ENCODE results near the gene KMT2A.
A peak's percentile ranks its signal among the peaks of the same experiment; 100 is the strongest.
"Not testable (repeated sequence)": the region's sequence is repeated elsewhere in the genome, so short reads cannot be mapped to it uniquely, and the experiment has no call there.

The KMT2A gene

GRCh38 chr11:118471030-118471429, 34.7 kb downstream of the KMT2A start:
- DNase-seq (ENCODE audit: extremely low read depth, low read depth) = no peak
- no peak for TF ChIP-seq CTCF (IDR thresholded peaks at IDR 0.05; ENCODE audit: low read depth, low read length)

DNA sequence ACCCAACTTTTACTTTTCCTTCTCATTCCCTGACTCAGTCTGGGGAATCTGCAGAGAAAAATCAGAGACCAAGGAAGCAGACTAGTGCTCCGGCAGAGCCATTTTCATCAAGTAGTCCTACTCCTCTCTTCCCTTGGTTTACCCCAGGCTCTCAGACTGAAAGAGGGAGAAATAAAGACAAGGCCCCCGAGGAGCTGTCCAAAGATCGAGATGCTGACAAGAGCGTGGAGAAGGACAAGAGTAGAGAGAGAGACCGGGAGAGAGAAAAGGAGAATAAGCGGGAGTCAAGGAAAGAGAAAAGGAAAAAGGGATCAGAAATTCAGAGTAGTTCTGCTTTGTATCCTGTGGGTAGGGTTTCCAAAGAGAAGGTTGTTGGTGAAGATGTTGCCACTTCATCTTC, 37.2 kb downstream of the KMT2A start:
- no peak for TF ChIP-seq CTCF (IDR thresholded peaks at IDR 0.05; ENCODE audit: low read depth, low read length)
- no peak for DNase-seq (ENCODE audit: extremely low read depth, low read depth)

GRCh38 chr11:118476676-118477075, 40.4 kb downstream of the KMT2A start:
- DNase-seq (ENCODE audit: extremely low read depth, low read depth) = peak; percentile 65

DNA sequence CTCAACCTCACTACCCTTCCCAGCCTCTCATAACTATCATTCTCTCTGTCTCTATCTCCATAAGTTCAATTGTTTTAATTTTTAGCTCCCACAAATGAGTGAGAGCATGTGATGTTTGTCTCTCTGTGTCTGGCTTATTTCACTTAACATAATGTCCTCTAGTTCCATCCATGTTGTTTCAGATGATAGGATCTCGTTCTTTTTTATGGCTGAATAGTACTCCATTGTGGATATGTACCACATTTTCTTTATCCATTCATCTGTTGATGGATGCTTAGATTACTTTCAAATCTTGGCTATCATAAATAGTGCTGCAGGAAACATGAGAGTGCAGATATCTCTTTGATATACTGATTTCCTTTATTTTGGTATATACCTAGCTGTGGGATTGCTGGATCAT, 44.9 kb downstream of the KMT2A start:
- DNase-seq (ENCODE audit: extremely low read depth, low read depth) = not testable (repeated sequence)

More at GRCh38 chr11:118476676-118477075, 40.4 kb downstream of the KMT2A start:
- no peak for TF ChIP-seq CTCF (IDR thresholded peaks at IDR 0.05; ENCODE audit: low read depth, low read length)

- DNase-seq (ENCODE audit: extremely low read depth, low read depth) = no peak
Measured at GRCh38 chr11:118484405-118484804, 48.1 kb downstream of the KMT2A start.

GRCh38 chr11:118485273-118485672, 49.0 kb downstream of the KMT2A start:
- peak; percentile 3 for TF ChIP-seq CTCF (IDR thresholded peaks at IDR 0.05; ENCODE audit: low read depth, low read length)
- DNase-seq (ENCODE audit: extremely low read depth, low read depth) = no peak

More at GRCh38 chr11:118484405-118484804, 48.1 kb downstream of the KMT2A start:
- TF ChIP-seq CTCF (IDR thresholded peaks at IDR 0.05; ENCODE audit: low read depth, low read length) = no peak

- TF ChIP-seq CTCF (IDR thresholded peaks at IDR 0.05; ENCODE audit: low read depth, low read length) = peak; percentile 85
- DNase-seq (ENCODE audit: extremely low read depth, low read depth) = peak; percentile 56
Measured at GRCh38 chr11:118488480-118489109, 52.3 kb downstream of the KMT2A start.

DNA sequence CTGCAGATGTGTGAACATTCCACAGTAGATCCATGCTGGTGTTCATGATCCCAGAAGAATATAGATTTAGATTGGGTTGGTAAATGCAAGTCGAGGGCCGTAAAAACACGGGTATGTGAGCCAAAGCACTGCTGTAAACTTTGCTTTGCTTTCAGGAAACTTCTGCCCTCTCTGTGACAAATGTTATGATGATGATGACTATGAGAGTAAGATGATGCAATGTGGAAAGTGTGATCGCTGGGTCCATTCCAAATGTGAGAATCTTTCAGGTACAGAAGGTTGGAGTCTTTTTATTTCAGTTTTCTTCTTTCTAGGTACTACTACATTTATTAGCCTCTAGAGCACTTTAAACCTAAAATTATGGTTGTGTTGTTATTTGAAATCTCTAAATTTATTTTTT, 54.7 kb downstream of the KMT2A start:
- TF ChIP-seq CTCF (IDR thresholded peaks at IDR 0.05; ENCODE audit: low read depth, low read length) = no peak
- DNase-seq (ENCODE audit: extremely low read depth, low read depth) = no peak

Data from AG09319 (cell line).